SK-N-SH (cell line): ENCODE measurements around the gene PARN. TPM values are rescaled to one million over a fixed set of nuclear protein-coding genes. Genes with fewer than 3 reads are reported as not detected.

Experiments used
- CTCF ChIA-PET: fragments of 300-600, 350-600 bp; formaldehyde crosslinking; extraction: SDS; loops from one replicate; lab custom pipeline; 2021; lab: Yijun Ruan, JAX
- POLR2A ChIA-PET: fragments of 350-600 bp; sonication (Branson Sonifier 250); formaldehyde crosslinking; extraction: SDS; loops from one replicate; lab custom pipeline; 2020; ENCODE audit warnings: antibody characterized with exemption, inconsistent platforms; lab: Yijun Ruan, JAX
- DNase-seq: peaks from one replicate; pipeline ENCODE4 v3.0.0; 2012
- H2AFZ ChIP-seq: fragments of 200-600 bp; sonication (generic); 2 replicates; pipeline ENCODE4 v1.8.1; 2016; ENCODE audit warnings: antibody characterized with exemption, mild to moderate bottlenecking, low read depth
- H3F3A ChIP-seq: fragments of 200-600 bp; sonication (generic); replicated peaks from 2 replicates; pipeline ENCODE3; 2016; ENCODE audit warnings: antibody characterized with exemption, mild to moderate bottlenecking; ENCODE audit not compliant: insufficient read depth
- H3K27ac ChIP-seq, 2 experiments: fragments of 200-500 bp in 1 of 2; fragments of 200-600 bp in 1 of 2; sonication (Bioruptor generic) in 1 of 2; sonication (generic), shearing (Covaris generic) in 1 of 2; 2 replicates each; pipeline versions ENCODE4 v1.5.1 to v1.6.1; 2014 to 2016; ENCODE audit warnings: low read depth in 2 of 2, inconsistent platforms in 1 of 2, low read length in 1 of 2, mild to moderate bottlenecking in 1 of 2, mixed read lengths in 1 of 2
- H3K27me3 ChIP-seq: fragments of 200-600 bp; sonication (generic), shearing (Covaris generic); 2 replicates; pipeline ENCODE4 v1.6.1; 2016; ENCODE audit warnings: mixed run types; ENCODE audit not compliant: insufficient read depth
- H3K36me3 ChIP-seq, 2 experiments: fragments of 200-500 bp in 1 of 2; fragments of 200-600 bp in 1 of 2; sonication (Bioruptor generic) in 1 of 2; sonication (generic) in 1 of 2; replicated peaks in 1 of 2; 2 replicates each; pipeline versions ENCODE3 to v1.5.1; 2014 to 2016; ENCODE audit warnings: low read length in 1 of 2, mild to moderate bottlenecking in 1 of 2; ENCODE audit not compliant: insufficient read depth in 2 of 2, control insufficient read depth in 1 of 2
- H3K4me1 ChIP-seq, 2 experiments: fragments of 200-500 bp in 1 of 2; fragments of 200-600 bp in 1 of 2; sonication (Bioruptor generic) in 1 of 2; sonication (generic), shearing (Covaris generic) in 1 of 2; 2 replicates each; pipeline versions ENCODE4 v1.5.1 to v1.6.1; 2014 to 2016; ENCODE audit warnings: low read depth in 1 of 2, low read length in 1 of 2, mixed run types in 1 of 2; ENCODE audit not compliant: insufficient read depth in 2 of 2, control insufficient read depth in 1 of 2
- H3K4me2 ChIP-seq: fragments of 200-600 bp; sonication (generic), shearing (Covaris generic); 2 replicates; pipeline ENCODE4 v1.6.1; 2017; ENCODE audit warnings: mixed run types
- H3K4me3 ChIP-seq, 2 experiments: fragments of 200-500 bp in 1 of 2; fragments of 200-600 bp in 1 of 2; sonication (Bioruptor generic) in 1 of 2; sonication (generic), shearing (Covaris generic) in 1 of 2; 2 replicates each; pipeline versions ENCODE4 v1.5.1 to v1.8.1; 2014 to 2016; ENCODE audit warnings: low read depth in 2 of 2, inconsistent platforms in 1 of 2, low read length in 1 of 2, mild to moderate bottlenecking in 1 of 2, mixed read lengths in 1 of 2, moderate library complexity in 1 of 2
- H3K79me2 ChIP-seq: fragments of 200-600 bp; sonication (generic); 2 replicates; pipeline ENCODE4 v1.8.1; 2017; ENCODE audit warnings: mild to moderate bottlenecking; ENCODE audit not compliant: insufficient read depth
- H3K9ac ChIP-seq: fragments of 200-600 bp; sonication (generic); 2 replicates; pipeline ENCODE4 v1.6.1; 2017; ENCODE audit warnings: mixed run types
- H3K9me2 ChIP-seq: fragments of 200-600 bp; sonication (generic); 2 replicates; pipeline ENCODE4 v1.6.1; 2017; ENCODE audit warnings: mixed run types
- H3K9me3 ChIP-seq: fragments of 200-600 bp; sonication (generic); 2 replicates; pipeline ENCODE4 v1.6.1; 2017; ENCODE audit warnings: mixed run types, mild to moderate bottlenecking, moderate library complexity
- H4K20me1 ChIP-seq: fragments of 200-600 bp; sonication (generic); 2 replicates; pipeline ENCODE4 v1.6.1; 2017; ENCODE audit warnings: mild to moderate bottlenecking, mixed run types; ENCODE audit not compliant: insufficient read depth
- CTCF ChIP-seq: fragments of 200-600 bp; sonication (generic); IDR thresholded peaks from 2 replicates; pipeline ENCODE4 v1.6.1; 2017; ENCODE audit warnings: antibody characterized with exemption, mild to moderate bottlenecking, moderate library complexity
- FOXJ3 ChIP-seq: sonication (generic); formaldehyde crosslinking; IDR thresholded peaks from 2 replicates; pipeline ENCODE4 v1.5.1; 2020; ENCODE audit warnings: mild to moderate bottlenecking, missing genetic modification reagents
- NFIC ChIP-seq: IDR thresholded peaks from 2 replicates; pipeline ENCODE4 v1.4.0; 2012; ENCODE audit warnings: borderline replicate concordance
- REST ChIP-seq: IDR thresholded peaks from 2 replicates; pipeline ENCODE4 v1.6.1; 2012; ENCODE audit warnings: mild to moderate bottlenecking, low read depth, low read length, moderate library complexity
- TCF12 ChIP-seq: IDR thresholded peaks from 2 replicates; pipeline ENCODE4 v1.4.0; 2012
- USF2 ChIP-seq: fragments of 150-350 bp; IDR thresholded peaks from 2 replicates; pipeline ENCODE4 v1.6.1; 2017; ENCODE audit warnings: antibody characterized with exemption, low read length, low read depth, borderline replicate concordance
- WGBS: methylation state at CpG from one replicate; pipeline ENCODE4 v1.1.6; 2017; ENCODE audit warnings: low lambda C conversion rate; 5-methylcytosine and 5-hydroxymethylcytosine counted together
- polyA plus RNA-seq, 3 experiments: library from polyadenylated mRNA; depleted of rRNA; stranded (reverse); fragments of >200 nt; gene quantifications; 2 replicates each; pipeline ENCODE4 v1.2.3, GENCODE V29; 2012

Gene PARN
- polyA plus RNA-seq, 1 of the 3 experiments (the other 2 are of a cell fraction): 20.5 TPM

GRCh38 chr16:14419817-14420216, 210.2 kb downstream of the PARN start:
- no peak for DNase-seq
- 100% methylated on average over 2 of the region's 3 CpGs for WGBS
- Histone ChIP-seq H3K27me3 (no peaks in the 10 kb centered on the region), H3K4me1 (no peaks in the 10 kb centered on the region), H3K27ac (no peak overlapping the region), H3K4me2 (no peak overlapping the region), H3K9me3 (no peaks in the 10 kb centered on the region), H3K9ac (no peak overlapping the region), H3K36me3 (peaks cover 0 to 2% of the 10 kb centered on the region in 2 experiments), H3K79me2 (no peaks in the 10 kb centered on the region), H3F3A (no peaks in the 10 kb centered on the region), H4K20me1 (no peaks in the 10 kb centered on the region), H3K4me3 (no peak overlapping the region), H3K9me2 (no peaks in the 10 kb centered on the region), H2AFZ (no peak overlapping the region)
- no peak for TF ChIP-seq NFIC
- ChIA-PET CTCF (no interaction called here), POLR2A (no interaction called here)

GRCh38 chr16:14418795-14419225, 211.2 kb downstream of the PARN start:
- Histone ChIP-seq H2AFZ (no peak overlapping the region), H3K9me3 (no peaks in the 10 kb centered on the region), H3K4me1 (no peaks in the 10 kb centered on the region), H3F3A (no peaks in the 10 kb centered on the region), H3K36me3 (no peaks in the 10 kb centered on the region), H3K9me2 (no peaks in the 10 kb centered on the region), H3K27me3 (no peaks in the 10 kb centered on the region), H3K9ac (no peak overlapping the region), H4K20me1 (no peaks in the 10 kb centered on the region), H3K4me3 (no peak overlapping the region), H3K4me2 (no peak overlapping the region), H3K27ac (no peak overlapping the region), H3K79me2 (no peaks in the 10 kb centered on the region)
- 78% methylated on average over 6 of the region's 6 CpGs for WGBS
- no peak for TF ChIP-seq FOXJ3 (CRISPR knock-in tag)
- no peak for TF ChIP-seq CTCF
- no peak for TF ChIP-seq TCF12
- no peak for TF ChIP-seq USF2
- TF ChIP-seq REST: no peak
- POLR2A ChIA-PET: no interaction called here
- CTCF ChIA-PET: no interaction called here
- no peak for DNase-seq
